Stimulated activated naive CD4-positive, alpha-beta T cell treated with Interleukin-2 at 50 U/mL for 16 hours (primary cell): ENCODE results near the gene FAM117A.
"Not testable (repeated sequence)": the region's sequence is repeated elsewhere in the genome, so short reads cannot be mapped to it uniquely, and the experiment has no call there.

Experiments used
- DNase-seq: peaks from one replicate; lab custom pipeline; 2025; lab: John Stamatoyannopoulos, UW

The FAM117A gene

GRCh38 chr17:49762151-49762941, 1.6 kb downstream of the FAM117A start:
- DNase-seq: no peak

- DNase-seq: no peak
Observed at GRCh38 chr17:49760932-49761558, 2.9 kb downstream of the FAM117A start.

GRCh38 chr17:49760296-49760695, 3.6 kb downstream of the FAM117A start:
- DNase-seq: no peak

- no peak for DNase-seq
Observed at GRCh38 chr17:49759203-49759602, 4.7 kb downstream of the FAM117A start.

GRCh38 chr17:49758464-49759010, 5.4 kb downstream of the FAM117A start:
- DNase-seq: not testable (repeated sequence)

GRCh38 chr17:49757151-49757777, 6.7 kb downstream of the FAM117A start:
- DNase-seq: no peak

- no peak for DNase-seq
Observed at GRCh38 chr17:49756323-49757150, 7.4 kb downstream of the FAM117A start.

GRCh38 chr17:49755663-49756283, 8.2 kb downstream of the FAM117A start:
- DNase-seq: no peak

GRCh38 chr17:49753959-49754391, 10.0 kb downstream of the FAM117A start:
- no peak for DNase-seq

- DNase-seq: no peak
Observed at GRCh38 chr17:49752508-49752907, 11.4 kb downstream of the FAM117A start.

GRCh38 chr17:49749730-49750129, 14.2 kb downstream of the FAM117A start:
- no peak for DNase-seq

GRCh38 chr17:49748791-49749190, 15.1 kb downstream of the FAM117A start:
- DNase-seq: peak; percentile 69

GRCh38 chr17:49748223-49748622, 15.7 kb downstream of the FAM117A start:
- DNase-seq: no peak

GRCh38 chr17:49747632-49748031, 16.3 kb downstream of the FAM117A start:
- DNase-seq: no peak

GRCh38 chr17:49746791-49747490, 17.0 kb downstream of the FAM117A start:
- DNase-seq: no peak

- no peak for DNase-seq
Observed at GRCh38 chr17:49745175-49746139, 18.5 kb downstream of the FAM117A start.

GRCh38 chr17:49742166-49742638, 21.7 kb downstream of the FAM117A start:
- DNase-seq: no peak

- no peak for DNase-seq
Observed at GRCh38 chr17:49741692-49742076, 22.2 kb downstream of the FAM117A start.

GRCh38 chr17:49741009-49741691, 22.8 kb downstream of the FAM117A start:
- DNase-seq: no peak
